Embryonic facial prominence (tissue), 1 donor: ENCODE results near the gene NANOS2.
"Not testable (repeated sequence)": the region's sequence is repeated elsewhere in the genome, so short reads cannot be mapped to it uniquely, and the experiment has no call there.

ENCODE experiments used
- DNase-seq: peaks from one replicate; pipeline ENCODE4 v3.0.0-alpha.2; 2016; ENCODE audit errors: extremely low spot score

The NANOS2 gene

DNA sequence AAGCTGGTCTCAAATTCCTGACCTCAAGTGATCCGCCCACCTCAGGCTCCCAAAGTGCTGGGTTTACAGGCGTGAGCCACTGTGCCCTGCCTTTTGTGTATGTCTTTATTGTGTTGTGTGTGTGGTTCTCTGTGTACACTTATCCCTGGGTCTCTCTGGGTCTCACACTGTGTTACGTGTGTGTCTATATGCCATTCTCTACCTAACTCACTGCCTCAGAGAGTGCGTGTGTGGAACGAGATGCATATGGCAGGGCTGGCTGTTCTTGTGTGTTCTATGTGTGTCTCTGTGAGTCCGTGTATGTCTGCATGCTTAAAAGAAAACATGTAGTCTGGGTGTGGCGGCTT, 40.0 kb downstream of the NANOS2 start:
- DNase-seq, result no peak

DNA sequence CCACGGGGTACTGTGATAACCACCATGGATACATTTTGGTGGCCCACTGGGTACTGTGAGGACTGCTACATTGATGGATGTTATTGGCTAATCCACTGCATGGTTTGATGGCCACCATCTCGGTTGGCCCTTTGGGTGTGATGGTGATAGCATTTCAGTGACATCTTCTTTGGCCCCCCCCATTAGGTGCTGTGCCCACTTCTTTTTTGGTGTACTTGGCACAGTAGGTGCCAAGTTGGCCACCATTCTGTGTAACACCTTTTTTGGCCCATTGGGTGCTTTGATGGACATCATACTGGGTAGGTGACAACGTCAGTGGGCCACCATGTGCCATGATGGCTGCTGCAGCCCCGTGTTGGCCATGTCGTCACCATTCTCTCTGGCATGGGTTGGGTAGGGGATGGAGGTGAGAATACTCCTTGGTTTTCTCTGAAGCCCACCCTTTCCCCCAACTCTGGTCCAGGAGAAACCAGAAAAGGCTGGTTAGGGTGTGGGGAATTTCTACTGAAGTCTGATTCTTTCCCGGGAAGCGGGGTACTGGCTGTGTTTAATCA, 41.3 kb downstream of the NANOS2 start:
- no peak for DNase-seq

DNA sequence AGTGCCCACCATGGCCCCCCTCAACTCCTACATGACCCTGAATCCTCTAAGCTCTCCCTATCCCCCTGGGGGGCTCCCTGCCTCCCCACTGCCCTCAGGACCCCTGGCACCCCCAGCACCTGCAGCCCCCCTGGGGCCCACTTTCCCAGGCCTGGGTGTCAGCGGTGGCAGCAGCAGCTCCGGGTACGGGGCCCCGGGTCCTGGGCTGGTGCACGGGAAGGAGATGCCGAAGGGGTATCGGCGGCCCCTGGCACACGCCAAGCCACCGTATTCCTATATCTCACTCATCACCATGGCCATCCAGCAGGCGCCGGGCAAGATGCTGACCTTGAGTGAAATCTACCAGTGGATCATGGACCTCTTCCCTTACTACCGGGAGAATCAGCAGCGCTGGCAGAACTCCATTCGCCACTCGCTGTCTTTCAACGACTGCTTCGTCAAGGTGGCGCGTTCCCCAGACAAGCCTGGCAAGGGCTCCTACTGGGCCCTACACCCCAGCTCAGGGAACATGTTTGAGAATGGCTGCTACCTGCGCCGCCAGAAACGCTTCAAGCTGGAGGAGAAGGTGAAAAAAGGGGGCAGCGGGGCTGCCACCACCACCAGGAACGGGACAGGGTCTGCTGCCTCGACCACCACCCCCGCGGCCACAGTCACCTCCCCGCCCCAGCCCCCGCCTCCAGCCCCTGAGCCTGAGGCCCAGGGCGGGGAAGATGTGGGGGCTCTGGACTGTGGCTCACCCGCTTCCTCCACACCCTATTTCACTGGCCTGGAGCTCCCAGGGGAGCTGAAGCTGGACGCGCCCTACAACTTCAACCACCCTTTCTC, 42.3 kb downstream of the NANOS2 start:
- DNase-seq, result no peak

DNA sequence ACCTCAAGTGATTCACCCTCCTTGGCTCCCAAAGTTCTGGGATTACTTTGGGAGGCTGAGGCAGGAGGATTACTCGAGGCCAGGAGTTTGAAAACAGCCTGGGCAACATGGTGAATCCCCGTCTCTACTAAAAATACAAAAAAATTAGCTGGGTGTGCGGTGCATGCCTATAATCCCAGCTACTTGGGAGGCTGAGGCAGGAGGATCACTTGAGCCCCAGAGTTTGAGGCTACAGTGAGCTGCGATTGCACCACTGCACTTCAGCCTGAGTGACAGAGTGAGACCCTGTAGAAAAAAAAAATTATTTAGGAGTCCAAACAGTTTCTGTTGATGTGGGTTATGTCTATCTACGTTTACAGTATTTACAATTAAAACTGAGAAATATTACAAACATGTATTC, 43.8 kb downstream of the NANOS2 start:
- DNase-seq, result no peak

DNA sequence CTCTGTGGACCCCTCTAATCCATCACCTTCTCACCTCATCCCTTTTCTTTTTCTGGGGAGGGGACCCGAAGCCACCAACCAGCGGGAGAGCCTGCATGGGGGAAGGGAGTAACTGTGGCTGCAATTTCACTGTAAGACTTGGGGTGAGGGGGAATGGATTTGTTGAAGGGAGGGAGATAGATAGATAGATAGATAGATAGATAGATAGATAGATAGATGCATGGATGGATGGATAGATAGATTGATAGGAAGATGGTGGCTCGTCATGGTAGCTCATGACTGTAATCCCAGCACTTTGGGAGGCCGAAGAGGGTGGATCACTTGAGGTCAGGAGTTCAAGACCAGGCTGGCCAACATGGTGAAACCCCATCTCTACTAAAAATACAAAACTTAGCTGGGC, 47.3 kb downstream of the NANOS2 start:
- DNase-seq, result not testable (repeated sequence)

DNA sequence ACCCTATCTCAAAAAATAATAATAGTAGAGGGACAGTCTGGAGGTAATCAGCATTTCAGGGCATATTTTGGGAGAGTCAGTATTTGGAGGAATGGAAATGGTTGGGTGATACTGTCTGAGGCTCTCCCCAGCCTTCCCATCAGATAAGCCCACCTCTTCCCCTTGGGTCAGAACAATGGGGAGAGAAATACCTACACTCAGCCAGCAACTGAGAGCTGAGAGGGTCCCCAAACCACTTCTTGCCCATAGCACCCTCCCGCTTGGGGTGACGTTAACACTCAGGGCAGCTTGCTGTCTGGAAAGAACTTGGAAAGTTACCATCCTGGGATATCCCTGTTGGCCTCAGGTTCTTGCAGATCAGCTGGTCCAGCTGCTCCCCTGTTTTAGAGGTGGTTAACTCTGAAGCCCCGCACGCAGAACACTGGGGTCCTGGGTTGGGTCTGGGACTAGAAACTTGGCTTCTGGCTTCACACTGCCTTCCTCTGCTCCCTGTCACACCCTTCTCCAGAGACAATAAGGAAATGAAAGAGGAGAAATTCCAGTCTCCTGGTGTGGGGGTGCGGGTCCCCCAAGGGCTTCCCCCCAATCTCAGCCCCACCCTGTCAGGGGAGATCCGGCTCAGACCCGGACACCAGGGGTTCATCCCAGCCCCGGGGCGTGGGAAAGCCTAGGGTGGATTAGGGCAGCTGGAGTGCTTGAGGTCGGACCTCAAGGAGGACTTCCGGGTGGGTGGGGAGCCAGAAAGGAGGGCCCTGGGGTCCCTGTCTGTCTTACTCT, 48.0 kb downstream of the NANOS2 start:
- no peak for DNase-seq

DNA sequence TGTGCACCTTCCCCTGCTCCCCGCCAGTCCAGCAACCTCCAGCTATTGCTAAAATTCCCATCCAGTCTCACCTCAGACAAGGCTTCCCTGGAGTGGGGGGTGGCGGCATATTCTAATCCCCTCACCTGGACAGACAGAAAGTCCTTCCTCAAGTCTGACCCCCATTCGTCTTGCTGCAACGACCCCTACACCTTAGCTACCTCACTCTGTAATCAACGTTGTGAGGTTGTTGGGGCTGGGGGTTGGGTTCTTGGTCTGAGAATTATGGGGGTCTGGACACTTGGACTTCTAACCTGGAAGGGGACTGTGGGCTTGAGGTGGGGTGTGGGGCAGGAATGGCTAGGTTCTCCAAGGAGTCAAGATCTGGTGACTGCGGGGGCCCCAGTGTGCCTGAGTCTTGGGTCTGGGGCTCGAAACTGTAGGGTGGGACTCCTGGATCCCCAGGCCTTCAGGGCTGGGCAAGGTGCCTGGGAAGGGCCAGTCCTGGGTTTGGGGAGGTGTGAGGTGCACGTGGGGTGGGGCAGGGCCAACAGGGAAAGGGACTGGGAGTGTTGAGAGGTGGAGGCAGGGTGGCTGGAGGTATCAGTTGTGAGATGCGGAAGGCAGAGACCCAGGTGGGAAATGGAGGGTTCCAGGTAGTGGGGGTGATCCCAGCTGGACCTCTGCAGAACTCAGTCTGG, 49.2 kb downstream of the NANOS2 start:
- no peak for DNase-seq

DNA sequence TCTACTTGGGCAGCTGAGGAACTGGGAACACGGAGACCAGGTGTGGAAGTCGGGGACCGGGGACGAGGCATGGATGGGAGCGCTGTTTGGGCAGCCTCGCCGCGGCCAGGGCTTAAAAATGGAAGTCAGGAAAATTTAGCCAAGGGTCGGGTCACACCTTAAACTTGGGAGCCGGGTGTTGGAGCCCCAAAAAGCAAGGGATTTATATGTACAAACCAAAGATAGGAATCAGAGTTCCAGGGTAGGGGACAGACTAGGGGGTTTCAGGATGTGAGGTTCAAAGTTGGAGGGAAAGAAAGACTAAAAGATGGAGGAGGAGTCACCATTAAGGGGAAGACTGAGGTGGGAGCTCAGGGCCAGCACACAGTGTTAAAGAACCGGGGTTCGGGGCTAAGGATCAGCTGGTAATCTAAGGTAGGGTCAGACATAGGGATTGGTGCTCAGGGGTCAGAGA, 49.9 kb downstream of the NANOS2 start:
- no peak for DNase-seq

DNA sequence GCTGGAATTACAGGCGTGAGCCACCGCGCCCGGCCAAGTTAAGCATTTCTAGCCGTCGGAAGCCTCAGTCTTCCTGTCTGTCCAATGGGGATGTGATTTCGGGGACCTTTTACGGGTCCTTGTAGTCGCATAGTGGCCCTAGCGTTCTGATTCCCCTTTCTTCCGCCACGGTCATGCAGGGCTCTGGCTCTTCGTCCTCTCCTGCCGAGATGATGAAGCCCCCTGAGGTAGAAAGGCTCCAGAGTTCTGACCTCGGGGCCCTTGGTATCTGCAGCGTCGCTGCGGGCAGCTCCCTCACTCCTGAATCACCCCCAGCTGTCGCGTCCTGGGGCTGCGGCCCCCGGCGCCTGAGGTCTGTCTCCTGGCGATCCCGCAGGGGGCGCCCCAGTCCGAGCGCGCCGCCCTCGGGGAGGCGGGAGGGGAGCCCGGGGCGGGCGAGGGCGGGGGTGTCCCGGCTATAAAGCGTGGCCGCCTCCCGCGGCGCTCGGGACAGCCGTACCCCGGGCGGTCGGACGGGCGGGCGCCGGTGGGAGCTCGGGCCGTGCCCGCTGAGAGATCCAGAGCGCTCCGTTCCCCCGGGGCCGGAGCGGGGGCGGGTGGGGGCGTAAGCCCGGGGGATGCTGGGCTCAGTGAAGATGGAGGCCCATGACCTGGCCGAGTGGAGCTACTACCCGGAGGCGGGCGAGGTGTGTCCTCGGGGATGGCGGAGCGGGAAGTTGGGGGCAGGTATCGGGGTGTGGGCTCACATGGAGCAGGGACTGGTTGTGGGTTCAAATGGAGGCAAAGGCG, 50.5 kb downstream of the NANOS2 start, which contains the start of gene FOXA3:
Gene FOXA3, plus strand, starts transcription at position 487 of the 789 bp plus-strand sequence. Its CDS starts 131 bp downstream, at position 618.
- DNase-seq, result no peak

DNA sequence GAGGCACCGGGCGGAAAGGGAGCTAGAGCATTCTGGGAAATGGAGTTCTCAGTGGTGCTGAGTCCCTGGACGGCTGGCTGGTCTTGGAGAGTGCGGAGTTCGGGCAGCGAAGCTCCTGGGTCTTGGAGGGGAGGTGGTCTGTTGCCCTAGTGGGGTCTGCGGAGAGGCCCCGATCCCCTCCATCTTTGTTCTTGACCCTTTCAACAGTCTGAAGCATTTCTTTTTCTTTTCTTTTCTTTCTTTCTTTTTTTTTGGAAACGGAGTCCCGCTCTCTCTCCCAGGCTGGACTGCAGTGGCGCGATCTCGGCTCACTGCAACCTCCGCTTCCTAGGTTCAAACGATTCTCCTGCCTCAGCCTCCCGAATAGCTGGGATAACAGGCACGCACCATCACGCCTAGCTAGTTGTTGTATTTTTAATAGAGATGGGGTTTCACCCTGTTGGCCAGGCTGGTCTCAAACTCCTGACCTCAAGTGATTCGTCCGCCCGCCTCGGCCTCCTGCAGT, 51.2 kb downstream of the NANOS2 start:
- DNase-seq, result no peak
